Fibroblast of lung (primary cell): ENCODE measurements around the gene TNRC6C.

Experiments
- EZH2 ChIP-seq: IDR thresholded peaks from 2 replicates; pipeline ENCODE4 v1.5.1; 2012; ENCODE audit warnings: low read length, control low read depth, mild to moderate bottlenecking; ENCODE audit errors: missing control alignments
- TF ChIP-seq, protein P1 (sequence below), 2 donors: IDR thresholded peaks in 1 of 2; conservative IDR thresholded peaks in 1 of 2; 1 replicate in 1 of 2; 2 replicates in 1 of 2; pipeline ENCODE4 v1.5.1; 2011 to 2012; ENCODE audit warnings: low read length in 2 of 2, control low read depth in 1 of 2, inconsistent platforms in 1 of 2, low read depth in 1 of 2, mild to moderate bottlenecking in 1 of 2

- TF ChIP-seq, protein P1, sequence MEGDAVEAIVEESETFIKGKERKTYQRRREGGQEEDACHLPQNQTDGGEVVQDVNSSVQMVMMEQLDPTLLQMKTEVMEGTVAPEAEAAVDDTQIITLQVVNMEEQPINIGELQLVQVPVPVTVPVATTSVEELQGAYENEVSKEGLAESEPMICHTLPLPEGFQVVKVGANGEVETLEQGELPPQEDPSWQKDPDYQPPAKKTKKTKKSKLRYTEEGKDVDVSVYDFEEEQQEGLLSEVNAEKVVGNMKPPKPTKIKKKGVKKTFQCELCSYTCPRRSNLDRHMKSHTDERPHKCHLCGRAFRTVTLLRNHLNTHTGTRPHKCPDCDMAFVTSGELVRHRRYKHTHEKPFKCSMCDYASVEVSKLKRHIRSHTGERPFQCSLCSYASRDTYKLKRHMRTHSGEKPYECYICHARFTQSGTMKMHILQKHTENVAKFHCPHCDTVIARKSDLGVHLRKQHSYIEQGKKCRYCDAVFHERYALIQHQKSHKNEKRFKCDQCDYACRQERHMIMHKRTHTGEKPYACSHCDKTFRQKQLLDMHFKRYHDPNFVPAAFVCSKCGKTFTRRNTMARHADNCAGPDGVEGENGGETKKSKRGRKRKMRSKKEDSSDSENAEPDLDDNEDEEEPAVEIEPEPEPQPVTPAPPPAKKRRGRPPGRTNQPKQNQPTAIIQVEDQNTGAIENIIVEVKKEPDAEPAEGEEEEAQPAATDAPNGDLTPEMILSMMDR (conservative IDR thresholded peaks at IDR 0.05 in 1 of 2, IDR thresholded peaks at IDR 0.05 in 1 of 2; ENCODE audit: low read depth in 1 of 2, low read length in 2 of 2), result no peak
- no peak for TF ChIP-seq EZH2
Observed at GRCh38 chr17:78041386-78042179, 83.1 kb downstream of the TNRC6C start.
